ENCODE results near the gene UNC13A. TPM values are rescaled to one million over a fixed set of nuclear protein-coding genes. Genes with fewer than 3 reads are reported as not detected.

UNC13A gene
- 5.8 and 6.8 TPM in 2 replicates for total RNA-seq (2021)
- Bru-seq, nascent RNA = percentile 36 among the genes with signal in this experiment
- percentile 39 among the genes with signal in this experiment for BruChase-seq, experiment 1, labeled RNA remaining after a 2-hour chase
- BruChase-seq, experiment 2, labeled RNA remaining after a 6-hour chase = percentile 53 among the genes with signal in this experiment
- long read RNA-seq, partial matches to known transcripts = 0 of 3 reads
- long read RNA-seq, other reads (novel, unspliced or antisense) = 3 of 3 reads

GRCh38 chr19:17687857-17688784 lies at the start of gene UNC13A:
Gene UNC13A, minus strand, starts transcription at chr19:17688354. Its CDS starts 155 bp downstream, at chr19:17688199.
- H3K27ac ChIP-seq (ENCODE audit: low read depth, low read length, poor library complexity, severe bottlenecking) = no peak within 1 kb of the TSS
- TF ChIP-seq EZH2 (IDR thresholded peaks at IDR 0.05; ENCODE audit: borderline replicate concordance, low read depth, low read length, poor library complexity, severe bottlenecking) = no peak
- POLR2A ChIA-PET (ENCODE audit: low non-redundant PET) = no interaction called here
- DNase-seq (ENCODE audit: low spot score) = peak; percentile 63
- no peaks in the 10 kb centered on the region for H3K9me3 ChIP-seq (ENCODE audit: low read depth, low read length, poor library complexity, severe bottlenecking)
- CTCF ChIA-PET = no interaction called here
- H3K4me3 ChIP-seq (ENCODE audit: low read depth, low read length, poor library complexity, severe bottlenecking) = peak within 1 kb of the TSS; percentile 52
- intact Hi-C loops (cut with micrococcal nuclease; ENCODE audit: unreplicated experiment) = no loop called here
- H3K36me3 ChIP-seq (ENCODE audit: insufficient read depth, low read length, poor library complexity, severe bottlenecking) = no peaks in the 10 kb centered on the region
- BruUV-seq (replicated peaks) = no TSS peak
- H3K27me3 ChIP-seq (replicated peaks; ENCODE audit: insufficient read depth, low read depth, low read length, poor library complexity) = no peaks in the 10 kb centered on the region
- H3K4me1 ChIP-seq (ENCODE audit: insufficient read depth, low read length, poor library complexity, severe bottlenecking) = peaks cover 17% of the 10 kb centered on the region

- no peak for DNase-seq (ENCODE audit: low spot score)
- peaks cover 12% of the 10 kb centered on the region for H3K4me1 ChIP-seq (ENCODE audit: insufficient read depth, low read length, poor library complexity, severe bottlenecking)
- H3K36me3 ChIP-seq (ENCODE audit: insufficient read depth, low read length, poor library complexity, severe bottlenecking) = peaks cover 23% of the 10 kb centered on the region
- intact Hi-C loops (cut with micrococcal nuclease; ENCODE audit: unreplicated experiment) = no loop called here
- no peaks in the 10 kb centered on the region for H3K27me3 ChIP-seq (replicated peaks; ENCODE audit: insufficient read depth, low read depth, low read length, poor library complexity)
- TF ChIP-seq EZH2 (IDR thresholded peaks at IDR 0.05; ENCODE audit: borderline replicate concordance, low read depth, low read length, poor library complexity, severe bottlenecking) (no peak), CTCF (conservative IDR thresholded peaks at IDR 0.05; ENCODE audit: low read depth, low read length) (no peak)
- no peaks in the 10 kb centered on the region for H3K9me3 ChIP-seq (ENCODE audit: low read depth, low read length, poor library complexity, severe bottlenecking)
- CTCF ChIA-PET = no interaction called here
- BruUV-seq (replicated peaks) = no TSS peak
- no peak overlapping the region for H3K27ac ChIP-seq (ENCODE audit: low read depth, low read length, poor library complexity, severe bottlenecking)
- H3K4me3 ChIP-seq (ENCODE audit: low read depth, low read length, poor library complexity, severe bottlenecking) = no peak overlapping the region
- POLR2A ChIA-PET (ENCODE audit: low non-redundant PET) = interaction anchor here (0.7 kb wide), 1 partner anchor 19 kb away, joined by 8 read pairs; no protein-coding TSS in a partner anchor
Observed at GRCh38 chr19:17737690-17738153, 49.6 kb upstream of the UNC13A start.

GRCh38 chr19:17735410-17735809 lies 47.3 kb upstream of the UNC13A start:
- H3K36me3 ChIP-seq (ENCODE audit: insufficient read depth, low read length, poor library complexity, severe bottlenecking) = peaks cover 38% of the 10 kb centered on the region
- peaks cover 6% of the 10 kb centered on the region for H3K9me3 ChIP-seq (ENCODE audit: low read depth, low read length, poor library complexity, severe bottlenecking)
- TF ChIP-seq EZH2 (IDR thresholded peaks at IDR 0.05; ENCODE audit: borderline replicate concordance, low read depth, low read length, poor library complexity, severe bottlenecking) = no peak
- no peak for TF ChIP-seq CTCF (conservative IDR thresholded peaks at IDR 0.05; ENCODE audit: low read depth, low read length)
- no peak for DNase-seq (ENCODE audit: low spot score)
- ChIA-PET CTCF (no interaction called here), POLR2A (ENCODE audit: low non-redundant PET) (no interaction called here)
- H3K4me3 ChIP-seq (ENCODE audit: low read depth, low read length, poor library complexity, severe bottlenecking) = no peak overlapping the region
- peaks cover 12% of the 10 kb centered on the region for H3K4me1 ChIP-seq (ENCODE audit: insufficient read depth, low read length, poor library complexity, severe bottlenecking)
- H3K27ac ChIP-seq (ENCODE audit: low read depth, low read length, poor library complexity, severe bottlenecking) = no peak overlapping the region
- H3K27me3 ChIP-seq (replicated peaks; ENCODE audit: insufficient read depth, low read depth, low read length, poor library complexity) = no peaks in the 10 kb centered on the region
- intact Hi-C loops (cut with micrococcal nuclease; ENCODE audit: unreplicated experiment) = no loop called here
- BruUV-seq (replicated peaks) = no TSS peak
